SKM-1 (cell line): ENCODE data around the gene CPSF3.
"Not testable (repeated sequence)": the region's sequence is repeated elsewhere in the genome, so short reads cannot be mapped to it uniquely, and the experiment has no call there.

ENCODE experiments used
- DNase-seq: peaks from one replicate; lab custom pipeline; 2025; ENCODE audit not compliant: unreplicated experiment; lab: John Stamatoyannopoulos, UW

CPSF3 gene

GRCh38 chr2:9392898-9393765 lies 30.3 kb upstream of the CPSF3 start:
- DNase-seq, result no peak

DNA sequence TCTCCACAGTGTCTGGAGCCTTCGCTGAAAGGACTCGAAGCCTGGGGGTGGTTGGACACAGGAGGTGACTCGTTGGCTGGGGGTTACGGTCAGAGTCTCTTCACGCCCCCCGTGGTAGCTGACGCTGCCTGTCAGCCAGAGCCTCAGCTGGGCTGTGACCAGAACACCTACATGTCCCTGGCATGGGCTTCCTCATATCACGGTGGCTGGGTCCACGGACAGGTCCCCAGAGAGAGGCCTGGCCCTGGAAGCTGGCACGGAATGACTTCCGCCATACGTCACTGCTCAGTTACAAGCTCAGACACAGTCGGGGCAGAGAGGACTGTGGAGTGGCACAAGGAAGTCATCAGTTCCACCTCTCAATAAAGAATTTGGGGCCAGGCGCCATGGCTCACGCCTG lies 28.6 kb upstream of the CPSF3 start:
- no peak for DNase-seq

- DNase-seq, result no peak
Observed at GRCh38 chr2:9397201-9397600, 26.3 kb upstream of the CPSF3 start.

- not testable (repeated sequence) for DNase-seq
Observed at GRCh38 chr2:9398251-9398650, 25.2 kb upstream of the CPSF3 start.

DNA sequence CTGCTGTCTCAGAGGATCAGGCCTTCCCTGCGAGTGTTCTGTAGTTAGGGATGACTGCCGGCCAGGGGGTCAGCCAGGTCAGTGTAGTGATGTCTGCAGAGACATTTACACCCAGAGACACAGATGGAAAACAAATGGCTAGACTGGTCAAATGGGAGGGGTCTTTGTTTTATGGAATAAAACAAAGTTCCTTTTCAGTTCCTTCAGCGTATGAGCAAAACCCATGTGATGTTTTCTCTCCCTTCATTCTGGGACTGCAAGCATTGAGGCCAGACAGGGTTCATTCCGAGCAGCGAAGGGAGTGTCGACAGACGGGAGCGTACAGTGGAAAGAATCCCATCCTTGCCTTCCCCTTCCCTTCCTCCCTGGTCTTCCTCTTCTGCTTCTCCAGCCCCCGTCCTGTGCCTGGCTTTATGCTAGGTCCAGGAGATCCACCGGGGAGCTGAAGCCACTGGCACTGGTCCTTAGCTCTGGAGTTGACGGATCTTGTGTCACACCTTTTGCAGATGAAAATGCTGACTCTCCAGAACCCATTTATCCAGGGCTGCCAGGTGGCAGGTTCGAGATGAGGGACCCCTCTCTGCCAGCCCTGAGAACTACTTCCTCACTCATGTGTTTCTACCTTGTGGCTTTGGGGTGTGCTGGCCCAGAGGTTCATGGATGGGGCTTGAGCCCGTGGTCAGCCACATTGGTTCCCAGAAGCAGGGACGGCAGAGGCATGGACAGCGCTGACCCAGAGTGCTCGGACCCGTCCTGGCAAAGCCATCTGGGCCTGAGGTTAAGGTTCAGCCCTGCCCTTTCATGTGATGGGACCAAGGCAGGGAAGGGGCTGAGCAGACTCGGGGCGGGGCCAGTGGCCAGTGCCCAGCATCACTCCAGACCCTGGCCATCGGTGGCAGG lies 24.3 kb upstream of the CPSF3 start:
- DNase-seq, result no peak

- DNase-seq, result no peak
Observed at GRCh38 chr2:9400268-9401058, 23.0 kb upstream of the CPSF3 start.

- DNase-seq, result no peak
Observed at GRCh38 chr2:9401059-9401547, 22.4 kb upstream of the CPSF3 start.

DNA sequence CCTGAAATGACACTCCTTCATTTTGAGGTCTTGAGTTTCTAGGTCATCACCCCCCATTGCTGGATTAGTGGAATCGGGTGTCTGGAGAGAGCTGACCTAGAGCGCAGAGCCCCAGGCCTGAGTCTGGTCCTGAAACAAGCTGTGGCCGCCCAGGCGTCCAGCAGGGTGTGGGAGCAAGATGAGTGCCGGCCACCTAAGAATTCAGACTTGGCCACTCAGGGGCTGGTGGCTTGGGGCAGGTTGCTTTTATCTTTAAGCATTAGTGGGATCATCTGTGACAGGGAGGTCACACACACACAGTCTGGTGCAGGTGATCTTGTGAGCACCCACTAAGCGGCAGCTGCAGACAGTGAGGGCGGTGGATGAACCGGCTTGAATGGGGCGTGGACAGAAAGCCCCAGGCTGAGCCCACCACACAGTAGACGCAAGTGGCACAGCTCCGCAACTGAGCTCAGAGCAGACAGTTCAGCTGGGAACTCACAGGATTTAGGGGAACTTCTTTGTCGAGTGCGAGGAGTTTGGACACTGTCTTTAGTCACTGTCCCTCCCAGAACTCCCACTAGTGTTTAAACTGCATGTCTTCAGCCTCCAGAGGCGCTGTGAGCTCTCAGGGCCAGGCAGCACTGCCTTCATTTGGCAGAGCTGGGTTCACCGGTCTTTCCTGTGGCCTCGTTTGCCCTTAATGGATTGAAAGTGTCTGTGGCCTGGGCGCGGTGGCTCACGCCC lies 21.6 kb upstream of the CPSF3 start:
- no peak for DNase-seq

DNA sequence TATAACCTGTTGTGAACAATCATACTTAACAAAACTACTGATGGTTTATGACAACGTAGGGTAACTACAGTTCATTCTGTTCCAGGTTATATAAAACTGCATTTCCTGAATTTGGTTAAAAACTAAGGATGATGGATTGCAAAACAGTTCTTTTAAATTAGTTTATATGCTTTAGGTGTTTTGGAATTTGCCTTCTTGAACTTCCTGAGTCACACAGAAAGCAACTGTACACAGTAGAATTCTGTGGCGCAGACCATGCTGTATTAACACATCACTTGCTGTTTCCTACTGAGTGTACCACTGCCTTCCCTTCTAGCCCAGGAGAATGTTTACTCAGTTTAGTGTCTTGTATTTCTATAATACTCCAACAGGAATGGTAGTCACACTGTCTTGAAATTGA lies 19.5 kb upstream of the CPSF3 start:
- DNase-seq, result no peak

DNA sequence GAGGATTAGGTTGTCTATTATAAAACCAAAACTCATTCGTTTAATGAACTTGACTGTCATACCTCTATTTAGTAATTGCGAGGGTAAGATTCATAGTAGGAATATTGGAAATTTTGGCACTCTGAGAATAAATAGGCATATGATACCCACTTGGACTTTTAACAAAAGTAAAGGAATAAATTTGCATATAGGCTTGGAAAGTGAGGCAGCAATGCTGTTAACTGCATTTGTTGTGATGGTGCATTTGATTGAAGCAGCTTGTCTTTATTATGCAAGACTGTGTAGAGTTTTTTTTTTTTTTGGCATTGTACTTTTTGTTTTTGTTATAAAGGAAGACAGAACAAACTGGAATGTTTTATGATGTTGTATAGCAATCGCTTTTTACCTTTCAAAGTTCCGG lies 19.0 kb upstream of the CPSF3 start:
- no peak for DNase-seq

DNA sequence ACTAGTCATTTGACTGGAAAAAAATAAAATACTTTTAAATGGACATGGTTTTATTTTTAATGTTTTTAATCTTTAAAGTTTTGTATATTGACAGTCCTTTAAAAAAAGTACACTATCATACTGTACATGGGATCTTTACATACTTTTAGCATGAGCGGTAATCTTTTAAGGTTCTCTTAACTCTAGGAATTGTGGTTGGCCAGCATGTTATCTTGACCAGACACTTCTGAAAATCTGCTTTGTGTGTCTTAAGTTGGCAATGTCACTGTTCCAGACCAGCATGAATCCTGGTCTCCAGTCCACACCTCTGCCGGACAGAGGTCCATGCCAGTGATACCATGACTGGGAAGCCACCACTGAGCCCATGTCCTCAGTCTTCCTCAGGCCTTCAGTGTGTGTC lies 17.8 kb upstream of the CPSF3 start:
- DNase-seq, result no peak

GRCh38 chr2:9406529-9407362 lies 16.7 kb upstream of the CPSF3 start:
- DNase-seq, result no peak

DNA sequence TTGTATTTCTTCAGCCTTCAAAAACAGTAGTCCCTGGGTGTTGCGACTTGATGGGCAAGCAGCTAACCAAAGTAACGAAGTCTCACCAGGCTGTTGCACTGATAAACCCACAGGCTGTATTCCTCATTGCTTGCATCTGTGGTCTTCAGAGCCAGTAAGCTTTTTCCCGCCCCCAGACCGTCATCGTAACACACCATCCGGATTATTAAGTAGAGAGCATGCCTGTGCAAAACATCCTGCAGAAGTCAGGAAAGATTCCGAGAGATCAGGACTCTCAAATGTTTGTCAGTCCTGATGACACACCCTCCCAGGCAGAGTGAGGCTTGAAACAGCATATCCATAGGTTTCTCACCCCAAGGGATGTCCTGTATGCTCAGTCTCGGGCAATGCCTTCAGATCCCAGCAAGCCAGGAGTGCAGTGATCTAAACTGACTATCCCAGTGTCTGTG lies 16.1 kb upstream of the CPSF3 start:
- no peak for DNase-seq

- DNase-seq, result no peak
Observed at GRCh38 chr2:9408641-9409151, 14.8 kb upstream of the CPSF3 start.

DNA sequence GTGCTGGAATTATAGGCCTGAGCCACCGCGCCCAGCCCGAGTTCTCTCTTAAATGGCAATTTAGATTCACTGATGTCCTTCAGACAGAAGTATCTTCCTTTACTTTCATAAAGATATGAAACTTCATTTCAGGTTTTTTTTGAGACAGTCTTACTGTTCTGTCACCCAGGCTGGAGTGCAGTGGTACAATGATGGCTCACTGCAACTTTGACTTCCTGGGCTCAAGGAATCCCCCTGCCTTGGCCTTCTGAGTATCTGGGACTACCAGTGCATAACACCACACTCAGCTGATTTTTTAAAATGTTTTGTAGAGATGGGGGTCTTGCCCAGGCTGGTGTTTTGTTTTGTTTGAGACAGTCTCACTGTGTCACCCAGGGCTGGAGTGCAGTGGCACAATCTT lies 13.3 kb upstream of the CPSF3 start:
- DNase-seq, result no peak

DNA sequence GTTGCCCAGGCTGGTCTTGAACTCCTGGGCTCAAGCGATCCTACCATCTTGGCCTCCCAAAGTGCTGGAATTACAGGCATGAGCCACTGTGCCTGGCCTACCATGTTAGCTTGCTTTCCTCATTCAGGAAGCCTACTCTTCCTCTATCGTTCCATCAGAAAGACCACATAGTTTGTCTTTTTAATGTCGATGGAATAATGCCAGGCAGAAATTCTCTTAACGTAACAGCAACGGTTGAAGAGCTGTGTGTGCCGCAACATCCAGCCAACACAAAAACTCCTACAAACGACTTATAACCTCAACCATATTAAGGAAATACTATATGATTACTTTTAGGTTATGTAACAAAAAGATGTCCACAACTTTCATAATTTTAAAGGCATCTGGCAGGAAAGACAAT lies 10.7 kb upstream of the CPSF3 start:
- DNase-seq, result no peak

GRCh38 chr2:9415516-9416169 lies 7.8 kb upstream of the CPSF3 start:
- no peak for DNase-seq

DNA sequence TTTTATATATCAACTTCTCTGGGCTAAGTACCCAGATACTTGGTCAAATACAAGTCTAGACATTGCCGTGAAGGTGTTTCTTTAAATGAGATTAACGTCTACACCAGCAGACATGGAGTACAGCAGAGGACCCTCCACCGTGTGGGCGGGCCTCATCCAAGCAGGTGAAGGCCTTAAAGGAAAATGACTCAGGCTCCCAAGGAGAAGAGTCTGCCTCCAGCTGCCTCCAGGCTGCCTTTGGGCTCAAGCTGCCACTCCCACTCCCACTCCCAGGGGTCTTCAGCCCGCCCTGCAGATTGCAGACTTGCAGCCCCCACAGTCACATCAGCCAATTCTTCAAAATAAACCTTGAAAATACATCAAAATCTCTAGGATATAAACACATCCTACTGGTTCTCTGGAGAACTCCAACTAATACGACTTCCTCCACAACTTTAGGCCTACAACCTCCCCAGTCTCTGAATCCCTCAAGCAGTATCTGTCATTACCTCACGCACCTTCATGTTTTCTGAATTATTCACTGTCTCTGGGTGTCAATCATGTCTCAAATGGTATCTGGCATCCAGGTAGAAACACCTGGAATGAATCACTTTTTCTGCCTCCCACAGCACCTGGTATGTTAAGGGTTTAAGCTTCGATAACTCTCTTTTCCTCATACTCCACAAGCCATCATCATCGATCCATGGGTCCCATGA lies 7.0 kb upstream of the CPSF3 start:
- no peak for DNase-seq
